GM12891 (cell line): ENCODE data around the gene PCBP3.
"Not testable (repeated sequence)": the region's sequence is repeated elsewhere in the genome, so short reads cannot be mapped to it uniquely, and the experiment has no call there.

Experiments used
- DNase-seq: peaks from one replicate; pipeline ENCODE4 v3.0.0; 2011; ENCODE audit warnings: low spot score; ENCODE audit not compliant: insufficient read length
- FAIRE-seq: peaks from 2 replicates; lab custom pipeline; 2011; peaks lifted over from hg19 to GRCh38; lab: Jason Lieb, UNC
- PAX5 ChIP-seq: IDR thresholded peaks from 2 replicates; pipeline ENCODE4 v1.6.1; 2011; ENCODE audit warnings: low read length, moderate library complexity, mild to moderate bottlenecking; ENCODE audit not compliant: insufficient read depth, severe bottlenecking
- POLR2A ChIP-seq: IDR thresholded peaks from 2 replicates; pipeline ENCODE4 v1.6.1; 2011; ENCODE audit warnings: low read depth, low read length, control low read depth
- POLR2AphosphoS5 ChIP-seq: IDR thresholded peaks from 2 replicates; pipeline ENCODE4 v1.6.1; 2011; ENCODE audit warnings: low read depth, low read length, control low read depth
- POU2F2 ChIP-seq: IDR thresholded peaks from 2 replicates; pipeline ENCODE4 v1.6.1; 2011; ENCODE audit warnings: low read depth, mild to moderate bottlenecking, control low read depth, low read length, moderate library complexity
- SPI1 ChIP-seq: IDR thresholded peaks from 2 replicates; pipeline ENCODE4 v1.6.1; 2011; ENCODE audit warnings: low read depth, low read length, control low read depth
- TAF1 ChIP-seq: IDR thresholded peaks from 2 replicates; pipeline ENCODE4 v1.6.1; 2011; ENCODE audit warnings: low read depth, low read length, control low read depth

Gene PCBP3

GRCh38 chr21:45623436-45623835 lies 20.1 kb upstream of the PCBP3 start:
- TF ChIP-seq TAF1 (no peak), POU2F2 (no peak), PAX5 (no peak), POLR2AphosphoS5 (no peak), POLR2A (no peak), SPI1 (no peak)
- FAIRE-seq (no peak), DNase-seq (no peak)

GRCh38 chr21:45626127-45626526 lies 17.4 kb upstream of the PCBP3 start:
- DNase-seq, FAIRE-seq: not testable (repeated sequence)

- TF ChIP-seq SPI1: no peak
- no peak for TF ChIP-seq POU2F2
- no peak for TF ChIP-seq TAF1
- no peak for TF ChIP-seq POLR2AphosphoS5
- TF ChIP-seq POLR2A: no peak
- TF ChIP-seq PAX5: no peak
- no peak for FAIRE-seq
- DNase-seq: no peak
Observed at GRCh38 chr21:45629046-45629981, 14.2 kb upstream of the PCBP3 start.

- DNase-seq (no peak), FAIRE-seq (no peak)
- TF ChIP-seq POLR2AphosphoS5: no peak
Observed at GRCh38 chr21:45630066-45630694, 13.3 kb upstream of the PCBP3 start.

GRCh38 chr21:45630876-45631275 lies 12.6 kb upstream of the PCBP3 start:
- no peak for DNase-seq
- FAIRE-seq: no peak
- TF ChIP-seq POU2F2 (no peak), POLR2A (no peak), TAF1 (no peak)

GRCh38 chr21:45631540-45631939 lies 12.0 kb upstream of the PCBP3 start:
- FAIRE-seq (no peak), DNase-seq (no peak)
- no peak for TF ChIP-seq POU2F2
- no peak for TF ChIP-seq PAX5
- no peak for TF ChIP-seq SPI1
- TF ChIP-seq TAF1: no peak
- TF ChIP-seq POLR2AphosphoS5: no peak
- no peak for TF ChIP-seq POLR2A

- DNase-seq: no peak
Observed at GRCh38 chr21:45632160-45632559, 11.4 kb upstream of the PCBP3 start.

GRCh38 chr21:45632637-45633251 lies 10.8 kb upstream of the PCBP3 start:
- DNase-seq: no peak
- FAIRE-seq: no peak
- TF ChIP-seq POLR2A (no peak), POLR2AphosphoS5 (no peak), SPI1 (no peak)

More at GRCh38 chr21:45632160-45632559, 11.4 kb upstream of the PCBP3 start:
- peak; percentile 90 for FAIRE-seq
- TF ChIP-seq POLR2AphosphoS5: 0 out of 2 replicates have a peak, but pooled peaks have one; percentile 25
- no peak for TF ChIP-seq POU2F2

- no peak for DNase-seq
- no peak for TF ChIP-seq PAX5
- TF ChIP-seq SPI1: peak; percentile 43; the same call in 1 of the 2 replicates
- no peak for FAIRE-seq
Observed at GRCh38 chr21:45634511-45635183, 8.9 kb upstream of the PCBP3 start.

- FAIRE-seq (no peak), DNase-seq (no peak)
- TF ChIP-seq POLR2AphosphoS5 (no peak), PAX5 (no peak), SPI1 (no peak), TAF1 (no peak), POLR2A (no peak; the same call in 1 of the 2 replicates), POU2F2 (no peak)
Observed at GRCh38 chr21:45635271-45636151, 8.0 kb upstream of the PCBP3 start.
